ENCODE measurements around the gene CNOT4.

CNOT4 gene

DNA sequence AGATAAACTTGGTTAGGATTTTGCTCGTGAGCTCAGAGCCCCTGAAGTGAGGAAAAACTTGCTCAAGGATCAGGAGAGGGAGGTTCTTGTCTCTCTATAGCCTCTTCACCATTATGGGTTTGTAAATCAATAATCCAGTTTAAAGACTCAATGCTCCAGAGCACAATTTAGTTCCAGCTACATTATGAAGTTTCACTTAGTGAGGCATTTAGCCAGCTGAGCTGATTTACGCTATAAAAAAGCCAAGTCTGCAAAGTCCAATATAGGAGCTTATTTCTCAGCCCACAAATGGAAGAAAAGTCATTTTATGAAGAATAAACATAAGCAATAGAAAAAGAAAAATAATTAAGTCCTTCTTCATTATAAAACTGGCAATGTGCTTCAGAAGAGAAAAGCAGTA, 145.7 kb downstream of the CNOT4 start:
- TF ChIP-seq, protein P1, sequence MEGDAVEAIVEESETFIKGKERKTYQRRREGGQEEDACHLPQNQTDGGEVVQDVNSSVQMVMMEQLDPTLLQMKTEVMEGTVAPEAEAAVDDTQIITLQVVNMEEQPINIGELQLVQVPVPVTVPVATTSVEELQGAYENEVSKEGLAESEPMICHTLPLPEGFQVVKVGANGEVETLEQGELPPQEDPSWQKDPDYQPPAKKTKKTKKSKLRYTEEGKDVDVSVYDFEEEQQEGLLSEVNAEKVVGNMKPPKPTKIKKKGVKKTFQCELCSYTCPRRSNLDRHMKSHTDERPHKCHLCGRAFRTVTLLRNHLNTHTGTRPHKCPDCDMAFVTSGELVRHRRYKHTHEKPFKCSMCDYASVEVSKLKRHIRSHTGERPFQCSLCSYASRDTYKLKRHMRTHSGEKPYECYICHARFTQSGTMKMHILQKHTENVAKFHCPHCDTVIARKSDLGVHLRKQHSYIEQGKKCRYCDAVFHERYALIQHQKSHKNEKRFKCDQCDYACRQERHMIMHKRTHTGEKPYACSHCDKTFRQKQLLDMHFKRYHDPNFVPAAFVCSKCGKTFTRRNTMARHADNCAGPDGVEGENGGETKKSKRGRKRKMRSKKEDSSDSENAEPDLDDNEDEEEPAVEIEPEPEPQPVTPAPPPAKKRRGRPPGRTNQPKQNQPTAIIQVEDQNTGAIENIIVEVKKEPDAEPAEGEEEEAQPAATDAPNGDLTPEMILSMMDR (IDR thresholded peaks at IDR 0.05; ENCODE audit: control insufficient read depth, insufficient read depth, low read depth, low read length, missing control alignments) = no peak
- no peak for DNase-seq (ENCODE audit: low read depth)
- H3K4me3 ChIP-seq (ENCODE audit: control insufficient read depth, low read depth, low read length) = no peak overlapping the region

DNA sequence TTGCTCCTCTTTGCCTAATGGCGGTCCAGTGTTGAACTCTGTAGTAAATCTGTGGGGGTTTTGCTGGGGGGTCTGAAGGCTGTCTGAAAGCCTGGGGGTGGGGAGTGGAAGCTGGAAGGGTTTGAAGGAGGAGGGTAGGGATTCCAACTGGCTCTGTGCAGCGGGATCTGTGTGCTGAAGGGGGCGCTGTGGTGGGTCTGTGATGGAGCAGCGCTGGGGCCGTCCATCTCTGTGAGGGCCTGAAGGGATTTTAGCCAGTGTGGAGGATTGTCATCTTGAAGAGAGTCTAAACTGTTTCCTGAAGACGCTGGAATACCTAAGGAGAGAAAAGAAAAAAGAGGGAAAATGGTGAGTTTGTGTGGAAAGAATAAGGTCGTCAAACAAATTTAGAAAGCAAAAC, 147.0 kb downstream of the CNOT4 start:
- no peak overlapping the region for H3K4me3 ChIP-seq (ENCODE audit: control insufficient read depth, low read depth, low read length)
- TF ChIP-seq, protein P1 (IDR thresholded peaks at IDR 0.05; ENCODE audit: control insufficient read depth, insufficient read depth, low read depth, low read length, missing control alignments) = no peak
- no peak for DNase-seq (ENCODE audit: low read depth)

DNA sequence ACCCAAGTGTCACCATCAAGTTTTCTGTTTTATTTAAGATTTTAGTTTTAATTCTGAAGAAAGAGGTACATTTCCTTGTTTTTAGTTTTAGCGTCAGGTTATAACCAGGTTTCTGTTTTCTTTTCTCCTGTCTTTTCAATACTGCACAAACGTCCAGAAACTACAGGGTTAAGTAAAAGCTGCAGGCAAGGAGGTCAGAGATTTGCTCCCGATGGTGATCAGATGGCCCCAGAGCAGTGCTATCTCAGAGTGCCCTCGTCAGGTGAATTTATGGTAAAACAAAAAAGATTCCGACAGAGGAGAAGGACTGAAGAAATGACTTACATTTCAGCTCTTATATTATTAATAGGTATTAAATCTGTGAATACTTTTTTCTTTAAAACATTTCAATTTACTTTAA, 148.1 kb downstream of the CNOT4 start:
- TF ChIP-seq, protein P1 (IDR thresholded peaks at IDR 0.05; ENCODE audit: control insufficient read depth, insufficient read depth, low read depth, low read length, missing control alignments) = no peak
- H3K4me3 ChIP-seq (ENCODE audit: control insufficient read depth, low read depth, low read length) = no peak overlapping the region
- DNase-seq (ENCODE audit: low read depth) = no peak

DNA sequence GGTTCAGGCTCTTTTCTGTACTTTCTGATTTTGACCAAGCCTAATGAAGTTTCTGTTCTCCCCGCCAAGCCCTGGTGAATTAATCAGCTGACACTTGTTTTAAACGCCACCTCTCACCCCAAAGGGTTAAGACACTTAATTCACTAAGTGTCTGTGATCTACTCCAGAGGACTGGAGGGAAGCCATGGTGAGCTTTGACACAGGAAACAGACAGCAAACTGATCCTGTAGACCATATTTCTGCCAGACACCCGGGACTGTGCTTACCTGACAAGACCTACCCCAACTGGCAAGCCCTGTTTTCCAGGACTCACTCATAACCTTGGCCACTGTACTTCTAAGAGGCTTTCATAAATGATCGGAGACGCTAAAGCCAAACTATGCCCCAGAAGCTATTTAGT, 150.3 kb downstream of the CNOT4 start:
- TF ChIP-seq, protein P1 (IDR thresholded peaks at IDR 0.05; ENCODE audit: control insufficient read depth, insufficient read depth, low read depth, low read length, missing control alignments) = no peak
- no peak for DNase-seq (ENCODE audit: low read depth)
- H3K4me3 ChIP-seq (ENCODE audit: control insufficient read depth, low read depth, low read length) = no peak overlapping the region

DNA sequence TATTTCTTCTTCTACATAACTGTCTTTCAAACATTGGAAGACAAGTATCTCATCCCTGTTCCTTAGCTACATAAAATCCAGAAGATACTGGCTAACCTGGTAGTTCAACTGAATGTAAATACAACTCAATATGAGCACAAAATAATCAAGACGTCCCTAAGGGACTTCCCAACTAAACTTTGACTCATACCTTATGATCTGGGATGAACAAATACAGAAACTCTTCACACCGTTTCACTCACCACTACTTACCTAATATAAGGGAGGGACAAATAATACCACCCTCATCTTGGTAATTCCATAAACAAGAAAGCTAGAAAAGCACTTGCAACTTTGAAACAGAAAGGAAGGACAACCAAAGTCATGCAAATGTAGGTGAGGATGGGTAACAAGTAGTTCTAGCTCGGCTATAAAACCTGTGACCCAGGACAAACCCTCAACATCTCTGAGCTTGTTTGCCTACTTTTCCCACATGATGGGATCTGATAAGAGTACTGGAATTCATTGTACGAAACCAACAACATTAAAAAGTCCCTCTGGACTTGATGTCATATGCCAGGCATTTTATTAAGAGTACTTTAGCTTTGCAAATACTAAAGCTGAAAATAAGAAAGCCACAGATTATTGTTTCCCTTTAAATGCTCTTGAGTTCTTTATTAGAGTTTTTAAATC, 154.4 kb downstream of the CNOT4 start:
- TF ChIP-seq, protein P1 (IDR thresholded peaks at IDR 0.05; ENCODE audit: control insufficient read depth, insufficient read depth, low read depth, low read length, missing control alignments) = no peak
- DNase-seq (ENCODE audit: low read depth) = no peak
- H3K4me3 ChIP-seq (ENCODE audit: control insufficient read depth, low read depth, low read length) = no peak overlapping the region

DNA sequence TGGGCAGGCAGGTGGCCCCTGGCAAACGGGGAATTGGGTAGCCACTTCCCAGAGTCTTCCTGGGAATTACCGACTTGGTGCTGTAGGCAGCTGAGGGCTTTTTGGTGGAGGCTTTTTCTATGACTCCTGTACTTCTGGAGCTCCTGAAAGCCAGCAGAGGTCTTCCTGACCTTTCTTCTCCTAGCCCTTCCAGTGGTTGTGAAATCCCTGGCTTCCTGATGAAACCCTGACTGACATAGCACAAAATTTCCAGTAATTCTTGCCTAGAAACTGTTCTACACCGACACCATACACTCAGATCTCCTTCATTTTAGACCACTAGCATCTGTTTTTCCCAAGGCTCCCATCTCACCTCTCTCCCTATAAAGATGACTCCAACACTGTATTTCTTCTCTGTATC, 156.1 kb downstream of the CNOT4 start:
- DNase-seq (ENCODE audit: low read depth) = no peak
- no peak overlapping the region for H3K4me3 ChIP-seq (ENCODE audit: control insufficient read depth, low read depth, low read length)
- TF ChIP-seq, protein P1 (IDR thresholded peaks at IDR 0.05; ENCODE audit: control insufficient read depth, insufficient read depth, low read depth, low read length, missing control alignments) = no peak

Measured in AG09309 (cell line).